ENCODE results near the gene PGAM5. TPM values are rescaled to one million over a fixed set of nuclear protein-coding genes. Genes with fewer than 3 reads are reported as not detected.

Gene PGAM5
- 23.0 and 23.1 TPM in 2 replicates for total RNA-seq

DNA sequence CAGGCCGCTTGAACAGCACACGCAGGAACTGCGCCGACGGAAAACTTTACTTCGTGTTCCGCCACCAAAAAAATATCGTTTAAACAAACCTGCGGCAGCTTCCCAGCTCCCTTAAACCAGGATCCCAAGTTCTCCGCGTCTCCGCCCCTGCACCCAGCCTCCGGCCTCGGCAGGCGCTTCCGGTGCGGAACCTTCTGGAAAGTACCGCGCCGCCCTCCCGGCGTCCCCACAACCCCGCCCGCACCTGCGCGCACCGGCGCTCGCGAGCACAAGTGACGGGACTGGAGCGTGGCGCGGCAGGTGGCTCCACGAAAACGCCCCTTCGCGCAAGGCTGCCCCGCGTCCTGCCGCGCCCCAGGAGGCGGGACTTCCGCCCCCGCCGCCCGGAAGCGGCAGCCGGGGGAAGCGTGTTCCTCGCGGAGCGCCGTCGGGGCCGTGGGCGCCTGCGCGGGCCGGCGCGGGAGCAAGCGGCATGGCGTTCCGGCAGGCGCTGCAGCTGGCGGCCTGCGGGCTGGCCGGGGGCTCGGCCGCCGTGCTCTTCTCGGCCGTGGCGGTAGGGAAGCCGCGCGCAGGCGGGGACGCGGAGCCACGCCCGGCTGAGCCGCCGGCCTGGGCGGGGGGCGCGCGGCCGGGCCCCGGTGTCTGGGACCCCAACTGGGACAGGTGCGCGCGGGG, at the start of gene PGAM5:
Gene PGAM5, plus strand, starts transcription at position 438 of the 675 bp plus-strand sequence. Its CDS starts 35 bp downstream, at position 473.

DNA sequence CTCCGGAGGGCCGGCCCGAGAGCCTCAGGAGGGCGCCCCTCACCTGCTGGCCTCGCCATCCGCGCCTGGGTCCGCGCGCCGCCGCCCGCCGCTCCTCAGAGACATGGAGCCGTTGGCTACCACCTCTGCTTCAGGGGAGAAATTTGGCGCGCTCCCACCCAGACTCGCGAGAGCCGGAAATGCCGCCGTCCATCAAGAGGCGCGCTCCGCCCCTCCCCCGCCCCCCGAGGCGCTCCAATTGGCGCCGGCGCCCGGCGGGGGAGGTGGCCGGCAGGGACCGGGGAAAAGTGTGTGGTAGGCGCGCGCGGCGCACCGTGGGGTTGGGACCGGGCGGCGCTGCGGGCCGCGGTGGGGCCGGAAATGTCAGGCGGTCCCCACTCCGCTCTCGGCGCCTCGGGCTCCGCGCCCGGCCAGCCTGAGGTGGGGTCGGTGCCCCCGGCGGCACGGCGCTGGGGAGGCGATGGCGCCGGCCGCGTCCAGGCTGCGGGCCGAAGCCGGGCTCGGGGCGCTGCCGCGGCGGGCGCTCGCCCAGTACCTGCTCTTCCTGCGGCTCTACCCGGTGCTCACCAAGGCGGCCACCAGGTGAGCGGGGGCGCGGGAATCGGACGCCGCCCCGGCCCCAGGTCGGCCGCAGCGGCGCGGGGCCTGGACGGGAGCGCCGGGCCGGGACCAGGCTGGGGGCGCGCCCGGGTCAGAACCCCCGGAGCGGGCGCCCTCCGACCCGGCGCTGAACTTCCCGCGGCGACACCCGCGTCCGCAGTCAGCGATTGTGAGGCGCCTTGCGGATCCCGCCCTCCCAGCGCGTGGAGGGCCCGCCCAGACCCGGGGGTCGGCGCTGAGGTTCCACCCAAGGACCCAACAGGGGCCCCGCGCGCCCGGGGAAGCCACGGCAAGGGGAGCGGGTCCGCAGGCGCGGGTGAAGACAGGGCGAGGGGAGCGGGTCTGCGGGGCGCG, 23.2 kb upstream of the PGAM5 start, which contains the start of the genes POLE and PXMP2:
Gene POLE, minus strand, starts transcription at position 132 of the 954 bp plus-strand sequence. Its CDS starts 27 bp downstream, at position 105.
Gene PXMP2, plus strand, starts transcription at position 377 of the 954 bp plus-strand sequence. Its CDS starts 84 bp downstream, at position 461.

DNA sequence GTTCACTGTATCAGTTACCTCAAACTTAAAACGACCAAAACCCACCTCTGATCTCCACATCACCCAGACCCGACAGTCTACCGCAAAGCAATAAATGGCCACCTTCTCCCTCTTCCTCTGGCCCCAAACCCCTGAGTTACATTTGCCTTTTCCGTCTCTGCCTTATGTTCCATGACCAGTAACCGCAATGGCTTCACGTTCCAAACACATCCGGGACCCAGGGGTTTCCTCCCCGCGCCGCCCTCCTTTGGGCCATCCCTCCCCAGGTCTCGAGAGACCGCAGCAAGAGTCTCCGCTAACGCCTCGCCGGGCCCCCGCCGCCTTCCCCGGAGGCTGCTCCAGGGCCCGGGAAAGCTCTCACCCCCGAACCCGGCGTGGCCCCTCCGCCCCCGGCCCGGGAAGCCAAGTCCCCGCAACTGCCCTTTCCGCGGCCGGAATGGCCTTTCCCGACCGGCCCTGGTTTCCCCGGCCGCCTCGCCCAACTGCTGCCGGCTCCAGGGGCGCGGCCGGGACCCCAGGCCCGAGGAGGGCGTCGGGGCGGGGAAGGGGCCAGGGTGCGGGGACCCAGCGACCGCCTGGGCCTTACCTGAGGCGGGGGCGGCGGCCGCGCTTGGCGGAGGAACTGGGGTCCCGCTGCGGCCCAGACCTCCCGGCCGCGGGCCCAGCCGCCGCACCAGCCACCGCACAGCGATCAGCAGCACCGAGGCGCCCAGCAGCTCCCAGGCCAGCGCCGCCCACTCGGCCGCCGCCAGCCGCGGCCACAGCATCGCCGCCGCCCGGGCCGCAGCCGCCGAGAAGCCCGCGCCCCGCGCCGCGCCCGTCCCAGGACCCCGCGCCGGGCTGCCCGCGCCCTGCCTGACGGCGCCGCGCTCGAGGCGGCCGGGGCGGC, 50.6 kb downstream of the PGAM5 start, which contains the start of gene ANKLE2:
Gene ANKLE2, minus strand, starts transcription at position 801 of the 889 bp plus-strand sequence. Its CDS starts 34 bp downstream, at position 767.

Other genes starting within 250 kb of the PGAM5 start
- gene FBRSL1, start 220.7 kb upstream of the PGAM5 start, total RNA-seq: 6.8 and 7.8 TPM in 2 replicates
- gene LRCOL1, start 100.3 kb upstream of the PGAM5 start, total RNA-seq: not detected in 2 replicates
- gene P2RX2, start 92.1 kb upstream of the PGAM5 start, total RNA-seq: not detected in 2 replicates
- 9.7 and 11.6 TPM in 2 replicates for gene POLE, start 23.5 kb upstream of the PGAM5 start, total RNA-seq
- 41.0 and 56.6 TPM in 2 replicates for gene PXMP2, start 23.3 kb upstream of the PGAM5 start, total RNA-seq
- 30.8 and 33.8 TPM in 2 replicates for gene ANKLE2, start 51.0 kb downstream of the PGAM5 start, total RNA-seq
- 56.2 and 69.5 TPM in 2 replicates for gene GOLGA3, start 118.0 kb downstream of the PGAM5 start, total RNA-seq
- gene CHFR, start 176.8 kb downstream of the PGAM5 start, total RNA-seq: 41.1 and 41.4 TPM in 2 replicates
- 3.7 and 10.0 TPM in 2 replicates for gene ZNF605, start 245.5 kb downstream of the PGAM5 start, total RNA-seq

Data from pericardium fibroblast (primary cell).